Astrocyte (in vitro differentiated cells and primary cell): ENCODE measurements around the gene GZMA.

Source experiments
- CTCF ChIP-seq: IDR thresholded peaks from 2 replicates; pipeline ENCODE4 v1.5.1; 2011; ENCODE audit warnings: low read depth, mild to moderate bottlenecking, inconsistent platforms, low read length, moderate library complexity; ENCODE audit not compliant: insufficient read depth
- EZH2 ChIP-seq: IDR thresholded peaks from 2 replicates; pipeline ENCODE4 v1.6.1; 2012; ENCODE audit warnings: mild to moderate bottlenecking, low read length, inconsistent platforms; ENCODE audit not compliant: insufficient read depth

GRCh38 chr5:55108661-55109060 is 6.2 kb downstream of the GZMA start:
- TF ChIP-seq CTCF (no peak), EZH2 (no peak)
